Measurements from ENCODE around the gene ARL6.
"Not testable (repeated sequence)": the region's sequence is repeated elsewhere in the genome, so short reads cannot be mapped to it uniquely, and the experiment has no call there.

The ARL6 gene

GRCh38 chr3:97821774-97822358 lies 57.3 kb downstream of the ARL6 start, which contains the start of gene CRYBG3:
Gene CRYBG3 (plus strand): TSS chr3:97822011. CDS start chr3:97822207, 196 bp downstream.
- peak; percentile 35 for DNase-seq

GRCh38 chr3:97822359-97822775 lies 57.8 kb downstream of the ARL6 start:
- DNase-seq = no peak

- DNase-seq = no peak
These were observed 58.8 kb downstream of the ARL6 start for GRCh38 chr3:97823046-97824004.

- no peak for DNase-seq
These were observed 60.5 kb downstream of the ARL6 start for GRCh38 chr3:97825101-97825500.

GRCh38 chr3:97827741-97828471 lies 63.3 kb downstream of the ARL6 start:
- no peak for DNase-seq

- DNase-seq = no peak
These were observed 64.6 kb downstream of the ARL6 start for GRCh38 chr3:97829198-97829597.

- DNase-seq = no peak
These were observed 66.1 kb downstream of the ARL6 start for GRCh38 chr3:97830638-97831037.

GRCh38 chr3:97831140-97831539 lies 66.6 kb downstream of the ARL6 start:
- no peak for DNase-seq

- not testable (repeated sequence) for DNase-seq
These were observed 68.6 kb downstream of the ARL6 start for GRCh38 chr3:97833184-97833583.

- DNase-seq = no peak
These were observed 71.2 kb downstream of the ARL6 start for GRCh38 chr3:97835761-97836160.

GRCh38 chr3:97838393-97838792 lies 73.8 kb downstream of the ARL6 start:
- DNase-seq = no peak

GRCh38 chr3:97839944-97840343 lies 75.4 kb downstream of the ARL6 start:
- DNase-seq = no peak

GRCh38 chr3:97841304-97841703 lies 76.7 kb downstream of the ARL6 start:
- DNase-seq = no peak

- no peak for DNase-seq
These were observed 77.4 kb downstream of the ARL6 start for GRCh38 chr3:97841956-97842355.

- DNase-seq = no peak
These were observed 84.2 kb downstream of the ARL6 start for GRCh38 chr3:97848779-97849178.

All from NCI-H526 treated with DMSO at 0.1 percent for 48 hours (cell line).